ENCODE measurements around the gene ETV4.

Gene ETV4

GRCh38 chr17:43562679-43563599, 16.8 kb upstream of the ETV4 start:
- H4K20me1 ChIP-seq (ENCODE audit: insufficient read depth, low read length), result no peaks in the 10 kb centered on the region
- no peaks in the 10 kb centered on the region for H3K79me2 ChIP-seq (ENCODE audit: insufficient read depth, low read length)
- H3F3A ChIP-seq (ENCODE audit: insufficient read depth, low read length), result no peaks in the 10 kb centered on the region
- no peak overlapping the region for H3K4me3 ChIP-seq (ENCODE audit: low read depth, low read length, poor library complexity, severe bottlenecking)
- H3K27ac ChIP-seq (ENCODE audit: low read depth, low read length, poor library complexity, severe bottlenecking), result no peak overlapping the region
- H3K9me3 ChIP-seq (ENCODE audit: low read length), result no peaks in the 10 kb centered on the region
- H3K27me3 ChIP-seq (ENCODE audit: insufficient read depth, low read length), result no peaks in the 10 kb centered on the region; the same call in 1 of the 2 replicates
- H3K9me2 ChIP-seq (ENCODE audit: low read depth, low read length), result no peaks in the 10 kb centered on the region
- no peaks in the 10 kb centered on the region for H3K36me3 ChIP-seq (ENCODE audit: insufficient read depth, low read length)
- H2AFZ ChIP-seq (ENCODE audit: low read length), result no peak overlapping the region
- no peak for TF ChIP-seq EZH2 (IDR thresholded peaks at IDR 0.05; ENCODE audit: borderline replicate concordance, low read length)
- no peak for TF ChIP-seq CTCF (IDR thresholded peaks at IDR 0.05; ENCODE audit: low read length)
- no peaks in the 10 kb centered on the region for H3K4me1 ChIP-seq (ENCODE audit: insufficient read depth, low read length, severe bottlenecking)
- no peak overlapping the region for H3K9ac ChIP-seq (ENCODE audit: low read length)
- no peak overlapping the region for H3K4me2 ChIP-seq (ENCODE audit: low read length)

GRCh38 chr17:43560461-43561427, 14.6 kb upstream of the ETV4 start:
- Histone ChIP-seq H3F3A (ENCODE audit: insufficient read depth, low read length) (no peaks in the 10 kb centered on the region), H2AFZ (ENCODE audit: low read length) (no peak overlapping the region), H3K36me3 (ENCODE audit: insufficient read depth, low read length) (no peaks in the 10 kb centered on the region), H3K4me2 (ENCODE audit: low read length) (no peak overlapping the region), H3K9ac (ENCODE audit: low read length) (no peak overlapping the region), H3K9me2 (ENCODE audit: low read depth, low read length) (no peaks in the 10 kb centered on the region), H3K4me1 (ENCODE audit: insufficient read depth, low read length, severe bottlenecking) (no peaks in the 10 kb centered on the region), H3K79me2 (ENCODE audit: insufficient read depth, low read length) (no peaks in the 10 kb centered on the region), H4K20me1 (ENCODE audit: insufficient read depth, low read length) (no peaks in the 10 kb centered on the region), H3K9me3 (ENCODE audit: low read length) (no peaks in the 10 kb centered on the region), H3K27me3 (ENCODE audit: insufficient read depth, low read length) (no peaks in the 10 kb centered on the region; the same call in 1 of the 2 replicates), H3K27ac (ENCODE audit: low read depth, low read length, poor library complexity, severe bottlenecking) (no peak overlapping the region), H3K4me3 (ENCODE audit: low read depth, low read length, poor library complexity, severe bottlenecking) (no peak overlapping the region)
- TF ChIP-seq EZH2 (IDR thresholded peaks at IDR 0.05; ENCODE audit: borderline replicate concordance, low read length), result no peak
- TF ChIP-seq CTCF (IDR thresholded peaks at IDR 0.05; ENCODE audit: low read length), result no peak

GRCh38 chr17:43559161-43559816, 13.1 kb upstream of the ETV4 start:
- Histone ChIP-seq H2AFZ (ENCODE audit: low read length) (no peak overlapping the region), H3K4me3 (ENCODE audit: low read depth, low read length, poor library complexity, severe bottlenecking) (no peak overlapping the region), H3K36me3 (ENCODE audit: insufficient read depth, low read length) (no peaks in the 10 kb centered on the region), H3K4me1 (ENCODE audit: insufficient read depth, low read length, severe bottlenecking) (no peaks in the 10 kb centered on the region), H3K9me2 (ENCODE audit: low read depth, low read length) (no peaks in the 10 kb centered on the region), H3K27ac (ENCODE audit: low read depth, low read length, poor library complexity, severe bottlenecking) (no peak overlapping the region), H4K20me1 (ENCODE audit: insufficient read depth, low read length) (no peaks in the 10 kb centered on the region), H3F3A (ENCODE audit: insufficient read depth, low read length) (no peaks in the 10 kb centered on the region), H3K4me2 (ENCODE audit: low read length) (no peak overlapping the region), H3K9ac (ENCODE audit: low read length) (no peak overlapping the region), H3K27me3 (ENCODE audit: insufficient read depth, low read length) (peaks cover 2% of the 10 kb centered on the region; the same call in 1 of the 2 replicates), H3K9me3 (ENCODE audit: low read length) (no peaks in the 10 kb centered on the region), H3K79me2 (ENCODE audit: insufficient read depth, low read length) (no peaks in the 10 kb centered on the region)
- TF ChIP-seq CTCF (IDR thresholded peaks at IDR 0.05; ENCODE audit: low read length) (no peak), EZH2 (IDR thresholded peaks at IDR 0.05; ENCODE audit: borderline replicate concordance, low read length) (no peak)

All from OCI-LY1 (cell line).